NOMO-1 treated with DMSO at 0.1 percent for 48 hours (cell line): Measurements from ENCODE around the gene RAB27B.

ENCODE experiments used
- DNase-seq: peaks from one replicate; lab custom pipeline; 2025; ENCODE audit not compliant: unreplicated experiment; lab: John Stamatoyannopoulos, UW

The RAB27B gene

GRCh38 chr18:54859667-54860421 lies 31.6 kb downstream of the RAB27B start:
- no peak for DNase-seq

- DNase-seq = peak; percentile 27
Measured at GRCh38 chr18:54860941-54861340, 32.7 kb downstream of the RAB27B start.

GRCh38 chr18:54867131-54867530 lies 38.9 kb downstream of the RAB27B start:
- no peak for DNase-seq

GRCh38 chr18:54871231-54871630 lies 43.0 kb downstream of the RAB27B start:
- DNase-seq = no peak

GRCh38 chr18:54872681-54873080 lies 44.4 kb downstream of the RAB27B start:
- no peak for DNase-seq

- no peak for DNase-seq
Measured at GRCh38 chr18:54873884-54874255, 45.6 kb downstream of the RAB27B start.

GRCh38 chr18:54875063-54875462 lies 46.8 kb downstream of the RAB27B start:
- DNase-seq = no peak

- no peak for DNase-seq
Measured at GRCh38 chr18:54877076-54877475, 48.8 kb downstream of the RAB27B start.

- no peak for DNase-seq
Measured at GRCh38 chr18:54878159-54878622, 49.9 kb downstream of the RAB27B start.

GRCh38 chr18:54878659-54879358 lies 50.5 kb downstream of the RAB27B start:
- no peak for DNase-seq

GRCh38 chr18:54879691-54880090 lies 51.4 kb downstream of the RAB27B start:
- DNase-seq = no peak

GRCh38 chr18:54880395-54881105 lies 52.3 kb downstream of the RAB27B start:
- DNase-seq = no peak

- no peak for DNase-seq
Measured at GRCh38 chr18:54881229-54881768, 53.0 kb downstream of the RAB27B start.

GRCh38 chr18:54882318-54882717 lies 54.0 kb downstream of the RAB27B start:
- no peak for DNase-seq

GRCh38 chr18:54883816-54884604 lies 55.7 kb downstream of the RAB27B start:
- no peak for DNase-seq

GRCh38 chr18:54888378-54888777 lies 60.1 kb downstream of the RAB27B start:
- DNase-seq = no peak

GRCh38 chr18:54888933-54889332 lies 60.7 kb downstream of the RAB27B start:
- DNase-seq = no peak

GRCh38 chr18:54899500-54899899 lies 71.2 kb downstream of the RAB27B start:
- no peak for DNase-seq

- DNase-seq = no peak
Measured at GRCh38 chr18:54900290-54900689, 72.0 kb downstream of the RAB27B start.

- DNase-seq = no peak
Measured at GRCh38 chr18:54904581-54904980, 76.3 kb downstream of the RAB27B start.

- DNase-seq = no peak
Measured at GRCh38 chr18:54905629-54906028, 77.4 kb downstream of the RAB27B start.
